RCC 7860 (cell line): ENCODE data around the gene TAOK2.
"Not testable (repeated sequence)": the region's sequence is repeated elsewhere in the genome, so short reads cannot be mapped to it uniquely, and the experiment has no call there.

Experiments used
- DNase-seq: peaks from one replicate; pipeline ENCODE4 v3.0.0-alpha.2; 2015; ENCODE audit warnings: low spot score
- FAIRE-seq: peaks from 2 replicates; lab custom pipeline; 2012; peaks lifted over from hg19 to GRCh38; lab: Jason Lieb, UNC

The TAOK2 gene

GRCh38 chr16:29973384-29974246 is at the start of gene TAOK2:
TAOK2 (plus strand) TSS chr16:29973868; CDS start chr16:29977773, 3,905 bp downstream.
- no peak for FAIRE-seq
- peak; percentile 97 for DNase-seq

GRCh38 chr16:29925105-29925756 is 48.4 kb upstream of the TAOK2 start:
- FAIRE-seq (no peak), DNase-seq (no peak)

- no peak for FAIRE-seq
These were observed 47.6 kb upstream of the TAOK2 start, which contains the start of gene KCTD13 for GRCh38 chr16:29925781-29926710. KCTD13 (minus strand) TSS chr16:29926226; CDS start chr16:29926033, 193 bp downstream.

GRCh38 chr16:29926711-29927052 is 47.0 kb upstream of the TAOK2 start:
- DNase-seq, result no peak
- FAIRE-seq, result no peak

More at GRCh38 chr16:29925781-29926710, 47.6 kb upstream of the TAOK2 start, which contains the start of gene KCTD13:
- DNase-seq, result peak; percentile 73

GRCh38 chr16:29927070-29927905 is 46.4 kb upstream of the TAOK2 start:
- DNase-seq, result no peak
- FAIRE-seq, result no peak

- DNase-seq, FAIRE-seq: not testable (repeated sequence)
These were observed 41.9 kb upstream of the TAOK2 start for GRCh38 chr16:29931750-29932149.

GRCh38 chr16:29940656-29941055 is 33.0 kb upstream of the TAOK2 start:
- DNase-seq, result no peak
- FAIRE-seq, result no peak

- DNase-seq, result peak; percentile 99
- peak; percentile 96 for FAIRE-seq
These were observed 29.5 kb upstream of the TAOK2 start for GRCh38 chr16:29943846-29944799.

- FAIRE-seq, result no peak
These were observed 25.8 kb upstream of the TAOK2 start for GRCh38 chr16:29947897-29948296.

GRCh38 chr16:29950806-29951461 is 22.7 kb upstream of the TAOK2 start:
- FAIRE-seq, result no peak
- DNase-seq, result no peak

More at GRCh38 chr16:29947897-29948296, 25.8 kb upstream of the TAOK2 start:
- no peak for DNase-seq

- DNase-seq, result no peak
- FAIRE-seq, result no peak
These were observed 21.9 kb upstream of the TAOK2 start for GRCh38 chr16:29951625-29952365.

- DNase-seq (no peak), FAIRE-seq (no peak)
These were observed 14.9 kb upstream of the TAOK2 start for GRCh38 chr16:29958756-29959155.

GRCh38 chr16:29959293-29959692 is 14.4 kb upstream of the TAOK2 start:
- DNase-seq, result no peak
- no peak for FAIRE-seq

- DNase-seq, FAIRE-seq: not testable (repeated sequence)
These were observed 13.8 kb upstream of the TAOK2 start for GRCh38 chr16:29959821-29960220.

GRCh38 chr16:29961127-29961478 is 12.6 kb upstream of the TAOK2 start:
- DNase-seq (no peak), FAIRE-seq (no peak)

- FAIRE-seq (no peak), DNase-seq (peak; percentile 78)
These were observed 12.0 kb upstream of the TAOK2 start, which contains the start of gene TMEM219 for GRCh38 chr16:29961479-29962343. TMEM219 (plus strand) TSS chr16:29962079; CDS start chr16:29963144, 1,065 bp downstream.
